ENCODE results near the gene MMP17.
A peak's percentile ranks its signal among the peaks of the same experiment; 100 is the strongest.

Gene MMP17

DNA sequence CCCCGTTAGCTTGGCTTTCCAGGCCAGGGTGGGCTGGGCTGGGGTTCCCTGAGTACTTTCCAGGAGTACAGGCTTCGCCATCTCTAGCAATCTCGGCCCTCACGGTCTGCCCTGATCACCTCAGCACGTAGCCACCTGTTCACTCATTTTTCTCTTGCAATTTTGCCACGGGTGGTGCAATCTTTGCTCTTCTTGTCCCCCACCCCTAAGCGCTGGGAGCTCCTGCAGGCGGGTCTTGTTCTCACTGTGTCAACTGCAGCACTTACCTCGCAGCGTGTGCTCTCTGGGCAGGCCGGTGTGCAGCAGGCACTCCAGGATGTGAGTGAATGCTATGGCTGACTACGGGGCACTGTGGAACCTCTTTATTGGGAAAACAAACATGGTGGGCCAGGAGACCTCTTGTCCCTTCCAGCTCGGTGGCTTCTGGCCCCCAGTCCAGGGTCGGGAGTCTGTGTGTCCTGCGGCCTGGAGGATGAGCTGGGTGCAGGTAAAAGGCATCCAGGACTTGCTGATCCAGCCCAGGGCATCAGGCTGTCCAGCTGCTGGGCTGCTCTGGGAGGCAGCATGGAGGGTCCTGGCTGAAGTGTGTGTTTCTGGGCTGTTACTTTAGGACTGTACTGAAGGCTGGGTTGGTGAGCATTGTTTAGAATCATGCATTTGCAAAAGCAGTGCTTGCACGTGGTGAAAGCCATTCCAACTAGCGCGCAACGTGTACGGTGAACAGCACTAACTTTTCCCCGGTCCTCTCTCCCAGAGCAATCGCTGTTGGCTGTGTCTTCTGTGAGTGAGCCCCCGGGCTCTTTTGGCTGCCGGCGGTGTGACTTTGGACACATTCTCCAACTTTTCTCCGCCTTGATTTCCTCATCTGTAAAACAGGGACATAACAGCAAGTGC lies 64.8 kb downstream of the MMP17 start:
- no peak for DNase-seq (ENCODE audit: low read depth)
- TF ChIP-seq, protein P1, sequence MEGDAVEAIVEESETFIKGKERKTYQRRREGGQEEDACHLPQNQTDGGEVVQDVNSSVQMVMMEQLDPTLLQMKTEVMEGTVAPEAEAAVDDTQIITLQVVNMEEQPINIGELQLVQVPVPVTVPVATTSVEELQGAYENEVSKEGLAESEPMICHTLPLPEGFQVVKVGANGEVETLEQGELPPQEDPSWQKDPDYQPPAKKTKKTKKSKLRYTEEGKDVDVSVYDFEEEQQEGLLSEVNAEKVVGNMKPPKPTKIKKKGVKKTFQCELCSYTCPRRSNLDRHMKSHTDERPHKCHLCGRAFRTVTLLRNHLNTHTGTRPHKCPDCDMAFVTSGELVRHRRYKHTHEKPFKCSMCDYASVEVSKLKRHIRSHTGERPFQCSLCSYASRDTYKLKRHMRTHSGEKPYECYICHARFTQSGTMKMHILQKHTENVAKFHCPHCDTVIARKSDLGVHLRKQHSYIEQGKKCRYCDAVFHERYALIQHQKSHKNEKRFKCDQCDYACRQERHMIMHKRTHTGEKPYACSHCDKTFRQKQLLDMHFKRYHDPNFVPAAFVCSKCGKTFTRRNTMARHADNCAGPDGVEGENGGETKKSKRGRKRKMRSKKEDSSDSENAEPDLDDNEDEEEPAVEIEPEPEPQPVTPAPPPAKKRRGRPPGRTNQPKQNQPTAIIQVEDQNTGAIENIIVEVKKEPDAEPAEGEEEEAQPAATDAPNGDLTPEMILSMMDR (IDR thresholded peaks at IDR 0.05; ENCODE audit: low read depth, low read length, missing control alignments) = no peak

DNA sequence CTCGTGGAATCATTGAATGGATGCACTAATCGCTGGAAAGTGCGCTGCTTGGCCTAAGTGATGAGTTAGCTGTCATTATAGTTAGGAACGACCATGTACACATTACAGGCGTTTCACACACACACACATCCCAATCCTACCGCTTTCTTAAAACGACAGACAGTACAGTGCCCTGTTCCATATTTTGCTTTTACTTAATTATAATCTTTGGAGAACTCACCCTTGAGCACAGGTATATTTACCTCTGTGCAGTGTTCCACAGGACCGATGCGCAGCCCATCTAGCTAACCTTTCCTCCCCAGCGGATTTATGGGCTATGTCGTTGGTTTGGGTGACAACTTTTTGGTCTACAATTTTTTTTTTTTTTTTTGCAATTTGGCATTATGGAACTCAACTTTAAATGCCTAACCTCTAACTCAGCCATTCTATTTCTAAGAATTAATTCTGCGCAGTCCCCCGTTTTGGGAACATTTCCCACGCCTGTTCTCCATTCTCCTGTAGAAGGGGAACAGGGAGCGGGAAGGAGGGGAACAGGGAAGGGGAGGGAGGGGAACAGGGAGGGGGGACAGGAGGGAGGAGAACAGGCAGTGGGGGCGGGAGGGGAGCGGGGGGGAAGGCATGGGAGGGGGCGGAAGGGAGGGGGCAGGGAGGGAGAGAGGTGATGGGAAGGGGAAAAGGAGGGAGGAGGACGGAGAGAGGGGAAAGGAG lies 65.6 kb downstream of the MMP17 start:
- no peak overlapping the region for H3K4me3 ChIP-seq (ENCODE audit: low read depth, low read length)
- TF ChIP-seq, protein P1 (IDR thresholded peaks at IDR 0.05; ENCODE audit: low read depth, low read length, missing control alignments) = no peak
- DNase-seq (ENCODE audit: low read depth) = no peak

More for the DNA sequence above, 64.8 kb downstream of the MMP17 start:
- no peak overlapping the region for H3K4me3 ChIP-seq (ENCODE audit: low read depth, low read length)

DNA sequence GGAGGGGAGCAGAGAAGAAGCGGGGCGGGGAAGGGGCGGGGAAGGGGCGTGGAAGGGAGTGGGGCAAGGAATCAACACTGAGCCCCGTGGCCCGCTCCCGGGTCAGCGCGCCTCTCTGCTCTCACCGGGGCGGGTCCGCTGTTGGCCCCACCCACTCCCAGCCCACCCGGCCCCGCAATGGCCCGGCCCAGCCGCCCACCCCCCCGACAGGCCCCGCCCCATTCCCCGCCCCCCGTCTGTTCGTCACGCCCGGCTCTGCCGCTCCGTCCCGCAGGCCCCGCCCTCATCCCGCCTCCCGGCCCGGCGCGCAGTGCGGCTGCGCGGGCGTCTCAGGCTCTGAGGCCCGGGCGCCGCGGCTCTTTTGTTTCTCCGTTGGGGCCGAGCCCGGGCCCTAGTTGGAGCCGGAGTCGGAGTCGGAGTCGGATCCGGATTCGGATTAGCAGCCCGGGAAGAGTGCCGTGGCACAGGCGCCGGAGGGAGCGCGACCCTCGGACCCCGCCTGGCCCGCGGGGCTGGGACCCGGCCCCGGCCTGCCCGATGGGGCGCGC lies 66.2 kb downstream of the MMP17 start, which contains the start of gene ULK1:
Gene ULK1 (plus strand): TSS at position 310 of the 548 bp plus-strand sequence. CDS start 380 bp downstream, outside the sequence.
- DNase-seq (ENCODE audit: low read depth) = peak; percentile 24
- TF ChIP-seq, protein P1 (IDR thresholded peaks at IDR 0.05; ENCODE audit: low read depth, low read length, missing control alignments) = no peak
- H3K4me3 ChIP-seq (ENCODE audit: low read depth, low read length) = peak within 1 kb of the TSS; percentile 71

DNA sequence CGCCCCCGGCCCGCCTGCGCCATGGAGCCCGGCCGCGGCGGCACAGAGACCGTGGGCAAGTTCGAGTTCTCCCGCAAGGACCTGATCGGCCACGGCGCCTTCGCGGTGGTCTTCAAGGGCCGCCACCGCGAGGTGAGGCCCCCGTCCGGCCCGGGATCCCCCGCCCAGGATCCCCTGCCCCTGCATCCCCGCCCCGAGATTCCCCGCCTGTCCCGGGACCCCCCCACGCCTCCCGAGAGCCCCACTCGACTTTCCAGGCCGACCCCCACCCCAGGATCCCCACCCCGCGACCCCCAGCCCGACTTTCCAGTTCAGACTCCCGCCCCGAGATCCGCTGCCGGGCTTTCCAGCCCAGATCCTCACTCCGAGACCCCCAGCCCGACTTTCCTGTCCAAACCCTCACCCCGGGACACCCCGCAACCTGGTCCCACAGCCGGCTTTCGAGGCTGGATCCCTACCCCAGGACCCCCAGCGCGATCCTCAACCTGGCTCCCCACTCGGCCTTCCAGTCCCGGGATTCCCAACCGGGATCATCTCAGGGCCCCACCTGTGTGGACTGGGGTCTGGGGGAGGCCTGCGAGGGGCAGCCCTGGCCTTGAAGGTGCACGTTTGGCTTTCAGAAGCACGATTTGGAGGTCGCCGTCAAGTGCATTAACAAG lies 66.9 kb downstream of the MMP17 start:
- TF ChIP-seq, protein P1 (IDR thresholded peaks at IDR 0.05; ENCODE audit: low read depth, low read length, missing control alignments) = no peak
- DNase-seq (ENCODE audit: low read depth) = no peak
- H3K4me3 ChIP-seq (ENCODE audit: low read depth, low read length) = peak overlapping the region; percentile 71

DNA sequence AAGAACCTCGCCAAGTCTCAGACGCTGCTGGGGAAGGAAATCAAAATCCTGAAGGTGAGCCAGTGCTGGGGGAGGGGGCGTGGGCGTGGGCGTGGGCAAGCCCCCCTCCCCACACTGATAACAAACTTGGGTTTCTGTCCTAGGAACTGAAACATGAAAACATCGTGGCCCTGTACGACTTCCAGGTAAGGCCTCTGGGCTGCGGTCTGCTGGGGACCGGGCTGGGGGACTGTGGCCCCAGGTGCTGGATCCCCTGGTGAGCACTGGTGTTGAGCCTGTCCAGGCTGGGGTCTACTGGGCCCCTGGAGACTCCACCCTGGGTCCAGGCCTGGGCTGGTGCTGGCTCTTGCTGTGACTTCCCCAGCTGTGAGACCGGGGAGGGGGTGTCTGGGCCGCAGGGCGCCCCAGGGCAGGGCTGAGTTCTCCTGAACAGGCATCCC lies 67.5 kb downstream of the MMP17 start:
- peak overlapping the region; percentile 71 for H3K4me3 ChIP-seq (ENCODE audit: low read depth, low read length)
- DNase-seq (ENCODE audit: low read depth) = no peak
- TF ChIP-seq, protein P1 (IDR thresholded peaks at IDR 0.05; ENCODE audit: low read depth, low read length, missing control alignments) = no peak

DNA sequence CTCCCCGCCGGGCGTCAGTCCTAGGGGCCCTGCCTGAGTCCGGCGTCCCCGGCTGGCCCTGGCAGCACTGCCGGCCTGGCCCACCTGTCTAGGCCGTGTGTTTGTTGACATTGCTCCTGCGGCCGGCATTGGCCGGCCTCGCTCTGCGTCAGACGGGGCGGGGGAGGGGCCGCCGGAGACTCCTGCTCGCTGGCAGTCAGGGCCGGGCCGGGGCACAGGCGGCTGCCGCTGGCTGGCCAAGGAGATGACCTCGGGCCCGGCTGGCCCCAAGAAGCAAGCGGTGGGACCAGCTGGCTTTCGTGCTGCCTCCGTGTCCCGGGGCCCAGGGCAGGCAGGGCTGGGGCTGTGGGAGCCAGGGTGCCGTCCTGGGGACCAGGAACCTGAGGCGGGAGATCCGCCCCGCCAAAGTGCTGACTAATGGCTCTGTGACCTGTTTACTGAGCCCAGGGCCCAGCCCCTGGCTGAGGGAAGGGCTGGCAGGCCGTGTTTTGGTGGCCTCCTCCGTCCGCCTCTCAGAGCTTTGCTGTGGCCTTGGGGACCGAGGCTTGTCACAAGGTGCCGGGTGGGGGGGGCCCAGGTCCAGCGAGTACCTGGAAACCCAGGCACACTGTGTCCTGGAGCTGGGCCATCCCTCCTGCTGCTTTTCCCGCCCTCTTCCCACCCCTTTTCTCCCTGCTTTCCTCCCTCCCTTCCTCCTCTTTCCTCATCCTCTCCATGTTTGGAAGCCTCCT lies 68.1 kb downstream of the MMP17 start:
- peak overlapping the region; percentile 71 for H3K4me3 ChIP-seq (ENCODE audit: low read depth, low read length)
- no peak for DNase-seq (ENCODE audit: low read depth)
- TF ChIP-seq, protein P1 (IDR thresholded peaks at IDR 0.05; ENCODE audit: low read depth, low read length, missing control alignments) = no peak

Data from GM12864 (cell line).